ENCODE results near the gene FAM53C.

DNA sequence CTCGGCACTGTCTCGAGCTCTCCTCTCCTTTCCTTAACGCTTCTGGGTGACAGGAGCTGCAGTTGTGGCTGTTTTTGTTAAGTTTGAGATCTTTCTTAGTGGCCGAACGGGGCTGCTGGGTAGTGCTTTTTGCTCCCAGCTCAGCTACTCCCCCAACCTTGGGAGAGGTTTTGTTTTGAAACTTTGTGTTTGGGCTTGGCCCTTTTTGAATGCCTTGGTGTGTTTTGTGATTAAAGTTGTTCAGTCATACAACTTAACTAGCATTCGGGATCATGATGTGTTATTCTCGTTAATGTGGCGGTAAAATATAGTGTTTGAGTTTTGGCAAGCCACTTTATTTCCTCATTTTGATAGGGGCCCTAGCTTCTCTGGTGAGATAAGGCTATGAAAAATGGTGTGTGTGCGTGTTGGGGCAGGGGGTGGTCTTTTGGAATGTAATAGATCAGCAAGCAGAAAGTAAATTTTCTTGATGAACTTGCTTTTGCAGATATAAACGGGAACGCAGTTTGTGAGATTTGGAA is 15.6 kb downstream of the FAM53C start:
- TF ChIP-seq POLR2AphosphoS5 (IDR thresholded peaks at IDR 0.05; ENCODE audit: insufficient read depth in 1 of 2, low read depth in 1 of 2) = no peak
- TF ChIP-seq, protein P1, sequence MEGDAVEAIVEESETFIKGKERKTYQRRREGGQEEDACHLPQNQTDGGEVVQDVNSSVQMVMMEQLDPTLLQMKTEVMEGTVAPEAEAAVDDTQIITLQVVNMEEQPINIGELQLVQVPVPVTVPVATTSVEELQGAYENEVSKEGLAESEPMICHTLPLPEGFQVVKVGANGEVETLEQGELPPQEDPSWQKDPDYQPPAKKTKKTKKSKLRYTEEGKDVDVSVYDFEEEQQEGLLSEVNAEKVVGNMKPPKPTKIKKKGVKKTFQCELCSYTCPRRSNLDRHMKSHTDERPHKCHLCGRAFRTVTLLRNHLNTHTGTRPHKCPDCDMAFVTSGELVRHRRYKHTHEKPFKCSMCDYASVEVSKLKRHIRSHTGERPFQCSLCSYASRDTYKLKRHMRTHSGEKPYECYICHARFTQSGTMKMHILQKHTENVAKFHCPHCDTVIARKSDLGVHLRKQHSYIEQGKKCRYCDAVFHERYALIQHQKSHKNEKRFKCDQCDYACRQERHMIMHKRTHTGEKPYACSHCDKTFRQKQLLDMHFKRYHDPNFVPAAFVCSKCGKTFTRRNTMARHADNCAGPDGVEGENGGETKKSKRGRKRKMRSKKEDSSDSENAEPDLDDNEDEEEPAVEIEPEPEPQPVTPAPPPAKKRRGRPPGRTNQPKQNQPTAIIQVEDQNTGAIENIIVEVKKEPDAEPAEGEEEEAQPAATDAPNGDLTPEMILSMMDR (IDR thresholded peaks at IDR 0.05) = no peak
